Lung (tissue), 12 donors: ENCODE measurements around the gene THSD7B. TPM values are rescaled to one million over a fixed set of nuclear protein-coding genes. Genes with fewer than 3 reads are reported as not detected.

Experiments
- ATAC-seq: fragments of 200-7000 bp; cut with Tn5 transposase; one replicate; pipeline ENCODE4 v1.9.1; 2020; ENCODE audit warnings: moderate number of reproducible peaks; ENCODE audit not compliant: insufficient read depth, low FRiP score
- DNase-seq, 3 donors: peaks; one replicate each; pipeline ENCODE4 v3.0.0-alpha.2; 2013 to 2017
- H3K27ac ChIP-seq, 2 donors: one replicate each; pipeline ENCODE4 v1.5.1; 2013; ENCODE audit warnings: mild to moderate bottlenecking in 2 of 2, moderate library complexity in 2 of 2, control low read depth in 1 of 2, inconsistent platforms in 1 of 2, low read depth in 1 of 2, low read length in 1 of 2
- H3K27me3 ChIP-seq, 3 donors: one replicate each; pipeline ENCODE4 v1.5.1; 2013; ENCODE audit warnings: low read length in 2 of 3; ENCODE audit not compliant: control insufficient read depth in 3 of 3, insufficient read depth in 3 of 3
- H3K36me3 ChIP-seq, 4 donors: one replicate each; pipeline ENCODE4 v1.5.1; 2013; ENCODE audit warnings: low read length in 4 of 4, mild to moderate bottlenecking in 1 of 4, moderate library complexity in 1 of 4; ENCODE audit not compliant: control insufficient read depth in 4 of 4, insufficient read depth in 4 of 4
- H3K4me1 ChIP-seq, 5 donors: one replicate each; pipeline ENCODE4 v1.5.1; 2013; ENCODE audit warnings: low read length in 5 of 5, mild to moderate bottlenecking in 2 of 5, moderate library complexity in 1 of 5; ENCODE audit not compliant: control insufficient read depth in 5 of 5, insufficient read depth in 5 of 5
- H3K4me3 ChIP-seq: one replicate; pipeline ENCODE4 v1.5.1; 2013; ENCODE audit warnings: mild to moderate bottlenecking, control low read depth, moderate library complexity
- H3K9ac ChIP-seq, 2 donors: one replicate each; pipeline ENCODE4 v1.5.1; 2013; ENCODE audit warnings: low read length in 2 of 2, control low read depth in 1 of 2; ENCODE audit not compliant: insufficient read depth in 1 of 2
- H3K9me3 ChIP-seq, 4 donors: one replicate each; pipeline ENCODE4 v1.5.1; 2013; ENCODE audit warnings: low read length in 3 of 4, mild to moderate bottlenecking in 1 of 4, moderate library complexity in 1 of 4; ENCODE audit not compliant: control insufficient read depth in 4 of 4, insufficient read depth in 3 of 4
- CTCF ChIP-seq: IDR thresholded peaks from 2 replicates; pipeline ENCODE4 v1.5.1; 2012; ENCODE audit warnings: mild to moderate bottlenecking; ENCODE audit errors: control extremely low read depth, extremely low read depth
- WGBS, 2 donors: extraction: QIAGEN DNeasy Blood & Tissue Kit; methylation state at CpG; one replicate each; pipeline ENCODE4 v1.1.7; 2013; 5-methylcytosine and 5-hydroxymethylcytosine counted together
- polyA plus RNA-seq, 2 donors: library from polyadenylated mRNA; stranded (reverse); fragments of 200-250 nt; gene quantifications; one replicate each; pipeline ENCODE4 v1.2.1, GENCODE V29; 2013
- total RNA-seq, 2 donors: library from RNA; depleted of rRNA in 1 of 2; stranded (reverse); fragments of >200 nt in 1 of 2; gene quantifications; one replicate each; pipeline ENCODE4 v1.2.1, GENCODE V29; 2014 to 2021
- donor health status: control.
- donor health status: control.
- donor health status: Bipolar disorder and iron deficiency.
- donor health status: healthy.
- donor health status: DM: yes; HTN: yes; CAD: no.

The THSD7B gene
- total and polyA plus RNA-seq, 4 donors, result 0.03 to 8.2 (median 0.14) TPM

GRCh38 chr2:137670111-137670510 lies 904.8 kb downstream of the THSD7B start:
- no peak overlapping the region for H3K9ac ChIP-seq
- H3K27me3 ChIP-seq, result no peaks in the 10 kb centered on the region
- peaks cover 0 to 6% (median 0%) of the 10 kb centered on the region in 5 donors for H3K4me1 ChIP-seq
- 80 to 82% methylated on average over 3 of the region's 3 CpGs for WGBS, 2 donors
- no peak for DNase-seq
- no peak for ATAC-seq
- H3K9me3 ChIP-seq, result no peaks in the 10 kb centered on the region
- no peak overlapping the region for H3K27ac ChIP-seq
- H3K4me3 ChIP-seq, result no peak overlapping the region
- TF ChIP-seq CTCF, result no peak
- no peaks in the 10 kb centered on the region for H3K36me3 ChIP-seq

- no peak overlapping the region for H3K27ac ChIP-seq
- H3K36me3 ChIP-seq, result no peaks in the 10 kb centered on the region
- ATAC-seq (no peak), DNase-seq (peak; percentile 14 to 77 (median 35))
- no peak overlapping the region for H3K9ac ChIP-seq
- TF ChIP-seq CTCF, result no peak
- no peak overlapping the region for H3K4me3 ChIP-seq
- no peaks in the 10 kb centered on the region for H3K9me3 ChIP-seq
- peaks cover 0 to 23% (median 0%) of the 10 kb centered on the region in 5 donors for H3K4me1 ChIP-seq
- no peaks in the 10 kb centered on the region for H3K27me3 ChIP-seq
Observed at GRCh38 chr2:137672989-137673552, 907.7 kb downstream of the THSD7B start.

- Histone ChIP-seq H3K27me3 (no peaks in the 10 kb centered on the region), H3K9ac (no peak overlapping the region), H3K36me3 (no peaks in the 10 kb centered on the region), H3K9me3 (no peaks in the 10 kb centered on the region), H3K4me1 (peaks cover 0 to 23% (median 0%) of the 10 kb centered on the region in 5 donors), H3K27ac (no peak overlapping the region), H3K4me3 (no peak overlapping the region)
- DNase-seq (no peak), ATAC-seq (no peak)
- 62 to 63% methylated on average over 2 of the region's 2 CpGs for WGBS, 2 donors
- TF ChIP-seq CTCF, result no peak
Observed at GRCh38 chr2:137674991-137675390, 909.6 kb downstream of the THSD7B start.
